K562 (cell line): ENCODE measurements around the gene UGT8. TPM values are rescaled to one million over a fixed set of nuclear protein-coding genes. Genes with fewer than 3 reads are reported as not detected.

Experiments used
- ATAC-seq: fragments of 200-7000 bp; cut with Tn5 transposase; 3 replicates; pipeline ENCODE4 v1.9.1; 2020; ENCODE audit warnings: moderate library complexity
- BruUV-seq: library from RNA; stranded (reverse); fragments of 400-500 nt; replicated peaks from 2 replicates; lab custom pipeline; 2021; lab: Mats Ljungman, UMichigan
- CTCF ChIA-PET: fragments of 300-600 bp; formaldehyde crosslinking; extraction: SDS; loops from one replicate; lab custom pipeline; 2021; ENCODE audit warnings: low intra/inter-chr PET ratio; lab: Yijun Ruan, JAX
- POLR2A ChIA-PET: fragments of 300-600, 350-650 bp; sonication (Branson Sonifier 250); formaldehyde crosslinking; extraction: SDS; loops from one replicate; lab custom pipeline; 2021; ENCODE audit warnings: antibody characterized with exemption, inconsistent platforms; lab: Yijun Ruan, JAX
- DNase-seq, 4 experiments: peaks; one replicate each; pipeline versions ENCODE4 v3.0.0 to v3.0.0-alpha.2; 2011 to 2018; ENCODE audit warnings: low spot score in 3 of 4, mixed read lengths in 3 of 4; ENCODE audit errors: extremely low read depth in 1 of 4
- FAIRE-seq: peaks from 2 replicates; lab custom pipeline; 2011; peaks lifted over from hg19 to GRCh38; lab: Jason Lieb, UNC
- H2AFZ ChIP-seq: 2 replicates; pipeline ENCODE4 v1.6.0; 2011; ENCODE audit warnings: low read depth, low read length, control low read depth, inconsistent platforms
- H3K27ac ChIP-seq: fragments of 200-600 bp; 3 replicates; pipeline ENCODE4 v1.8.0; 2011; ENCODE audit warnings: low read depth, mild to moderate bottlenecking, control low read depth, inconsistent platforms, low read length, moderate library complexity, mixed read lengths; ENCODE audit errors: extremely low read depth
- H3K27me3 ChIP-seq, 2 experiments: fragments of 300-600 bp in 1 of 2; 2 replicates in 1 of 2; 3 replicates in 1 of 2; pipeline versions ENCODE4 v1.6.0 to v1.8.0; 2011; ENCODE audit warnings: inconsistent platforms in 2 of 2, low read length in 2 of 2, mild to moderate bottlenecking in 1 of 2, mixed read lengths in 1 of 2, moderate library complexity in 1 of 2; ENCODE audit not compliant: control insufficient read depth in 2 of 2, insufficient read depth in 2 of 2
- H3K36me3 ChIP-seq: fragments of 300-600 bp; 3 replicates; pipeline ENCODE4 v1.8.0; 2011; ENCODE audit warnings: mild to moderate bottlenecking, low read length, inconsistent platforms; ENCODE audit not compliant: control insufficient read depth, insufficient read depth
- H3K4me1 ChIP-seq, 2 experiments: fragments of 200-600 bp in 1 of 2; replicated peaks in 1 of 2; 2 replicates in 1 of 2; 3 replicates in 1 of 2; pipeline versions ENCODE4 v1.5.1 to v1.8.0; 2011; ENCODE audit warnings: inconsistent platforms in 2 of 2, low read length in 2 of 2, mild to moderate bottlenecking in 1 of 2, mixed read lengths in 1 of 2, moderate library complexity in 1 of 2; ENCODE audit not compliant: control insufficient read depth in 2 of 2, insufficient read depth in 2 of 2
- H3K4me2 ChIP-seq: 2 replicates; pipeline ENCODE4 v1.6.1; 2011; ENCODE audit warnings: low read length, control low read depth, inconsistent platforms, mixed read lengths; ENCODE audit not compliant: insufficient read depth
- H3K4me3 ChIP-seq: fragments of 200-600 bp; sonication (generic), shearing (Covaris generic); 2 replicates; pipeline ENCODE4 v1.5.1; 2016; ENCODE audit warnings: control low read depth, inconsistent platforms
- H3K79me2 ChIP-seq: fragments of 200-600 bp; 3 replicates; pipeline ENCODE4 v1.8.0; 2011; ENCODE audit warnings: low read length, inconsistent platforms; ENCODE audit not compliant: control insufficient read depth, insufficient read depth
- H3K9ac ChIP-seq, 2 experiments: 2 replicates each; pipeline versions ENCODE4 v1.6.0 to v1.6.1; 2011; ENCODE audit warnings: low read depth in 2 of 2, low read length in 2 of 2, control low read depth in 1 of 2, inconsistent platforms in 1 of 2, mild to moderate bottlenecking in 1 of 2, mixed read lengths in 1 of 2; ENCODE audit not compliant: insufficient read depth in 1 of 2
- H3K9me1 ChIP-seq: one replicate; pipeline ENCODE4 v1.6.0; 2011; ENCODE audit warnings: inconsistent platforms, mild to moderate bottlenecking, low read length, moderate library complexity; ENCODE audit not compliant: control insufficient read depth, insufficient read depth
- H3K9me3 ChIP-seq: replicated peaks from 2 replicates; pipeline ENCODE4 v1.5.1; 2011; ENCODE audit warnings: low read depth, low read length, inconsistent platforms; ENCODE audit not compliant: control insufficient read depth, insufficient read depth
- H4K20me1 ChIP-seq: replicated peaks from 2 replicates; pipeline ENCODE4 v1.6.1; 2011; ENCODE audit warnings: low read length, inconsistent platforms, mixed read lengths; ENCODE audit not compliant: control insufficient read depth, insufficient read depth
- ADNP ChIP-seq: fragments of 200-800 bp; sonication (Bioruptor generic); IDR thresholded peaks from 2 replicates; pipeline ENCODE4 v1.6.1; 2016; ENCODE audit warnings: missing genetic modification characterization, missing compliant biosample characterization
- EP400 ChIP-seq: fragments of 450-650 bp; IDR thresholded peaks from 2 replicates; pipeline ENCODE4 v1.6.1; 2017; ENCODE audit warnings: antibody characterized with exemption, mild to moderate bottlenecking, moderate library complexity
- EWSR1 ChIP-seq: fragments of 450-650 bp; IDR thresholded peaks from 2 replicates; pipeline ENCODE4 v1.6.1; 2018; ENCODE audit warnings: borderline replicate concordance, mild to moderate bottlenecking, low read depth, moderate library complexity; ENCODE audit not compliant: partially characterized antibody
- GTF2A2 ChIP-seq: IDR thresholded peaks from 2 replicates; pipeline ENCODE4 v1.6.1; 2016; ENCODE audit warnings: mild to moderate bottlenecking, missing genetic modification characterization, missing compliant biosample characterization
- HMG20B ChIP-seq: fragments of 250-450 bp; sonication (Bioruptor Pico); IDR thresholded peaks from 2 replicates; pipeline ENCODE4 v1.5.0; 2021; ENCODE audit warnings: mild to moderate bottlenecking
- SREBF2 ChIP-seq: sonication (generic); formaldehyde crosslinking; IDR thresholded peaks from 2 replicates; pipeline ENCODE4 v1.4.0; 2020; ENCODE audit warnings: mild to moderate bottlenecking, missing genetic modification reagents
- TRIM24 ChIP-seq, 2 experiments: fragments of 450-650 bp; IDR thresholded peaks; 2 replicates each; pipeline ENCODE4 v1.6.1; 2016
- TSC22D4 ChIP-seq: fragments of 450-650 bp; IDR thresholded peaks from 2 replicates; pipeline ENCODE4 v1.6.1; 2016; ENCODE audit warnings: missing genetic modification characterization, missing biosample characterization, control low read depth
- ZNF146 ChIP-seq: IDR thresholded peaks from one replicate; pipeline ENCODE4 v1.6.1; 2018; ENCODE audit warnings: missing compliant biosample characterization; ENCODE audit not compliant: unreplicated experiment
- ZNF76 ChIP-seq: fragments of 250-450 bp; sonication (Bioruptor Pico); IDR thresholded peaks from 2 replicates; pipeline ENCODE4 v1.4.0; 2020; ENCODE audit warnings: mild to moderate bottlenecking, moderate library complexity, borderline replicate concordance
- ZNF77 ChIP-seq: fragments of 250-450 bp; sonication (Bioruptor Pico); IDR thresholded peaks from 2 replicates; pipeline ENCODE4 v1.5.0; 2020
- WGBS: fragments of 100-300 bp; shearing (Covaris generic); methylation state at CpG from one replicate; pipeline ENCODE4 v1.1.6; 2016; ENCODE audit warnings: low coverage, mixed read lengths; ENCODE audit not compliant: insufficient coverage; ENCODE audit errors: missing lambda C conversion rate; 5-methylcytosine and 5-hydroxymethylcytosine counted together
- in situ Hi-C: fragments of 300-500 bp; cut with MboI; formaldehyde crosslinking; loops from 4 replicates; pipeline ENCODE4 v1.15.0; 2018; ENCODE audit warnings: inconsistent platforms, mixed read lengths
- intact Hi-C: fragments of 100-400 bp; cut with micrococcal nuclease; formaldehyde crosslinking; loops from 2 replicates; pipeline ENCODE4 v1.14.2; 2022
- polyA plus RNA-seq, 8 experiments: library from polyadenylated mRNA; depleted of rRNA in 4 of 8; stranded (reverse) in 5 of 8; unstranded in 3 of 8; fragments of >200 nt; fragmentation: Nextera tagmentation in 2 of 8; fragmentation: Illumina TruSeq in 1 of 8; extraction: Ambion mirVana in 2 of 8; extraction: Trizol in 1 of 8; gene quantifications; 2 replicates each; pipeline versions ENCODE4 v1.2.1 to v1.2.3, GENCODE V29; 2011 to 2014; ENCODE audit warnings: inconsistent platforms in 1 of 8, missing spikeins in 1 of 8
- total RNA-seq, 7 experiments: library from RNA; depleted of rRNA in 6 of 7; stranded (reverse); fragments of >200 nt in 6 of 7; fragmentation: Illumina TruSeq in 2 of 7; extraction: Trizol in 2 of 7; gene quantifications; 2 replicates each; pipeline versions ENCODE4 v1.2.1 to v1.2.3, GENCODE V29; 2011 to 2021; ENCODE audit warnings: low replicate concordance in 1 of 7
- TF ChIP-seq, protein P1 (sequence below): IDR thresholded peaks from 3 replicates; pipeline ENCODE4 v1.6.1; 2011; ENCODE audit warnings: borderline replicate concordance, mild to moderate bottlenecking; ENCODE audit not compliant: insufficient read length, insufficient read depth

UGT8 gene
- total and polyA plus RNA-seq, 9 of the 15 experiments (the other 6 are each of a cell fraction or from before 2014, with no cell fraction given), result 3.0 to 10.7 (median 6.0) TPM

DNA sequence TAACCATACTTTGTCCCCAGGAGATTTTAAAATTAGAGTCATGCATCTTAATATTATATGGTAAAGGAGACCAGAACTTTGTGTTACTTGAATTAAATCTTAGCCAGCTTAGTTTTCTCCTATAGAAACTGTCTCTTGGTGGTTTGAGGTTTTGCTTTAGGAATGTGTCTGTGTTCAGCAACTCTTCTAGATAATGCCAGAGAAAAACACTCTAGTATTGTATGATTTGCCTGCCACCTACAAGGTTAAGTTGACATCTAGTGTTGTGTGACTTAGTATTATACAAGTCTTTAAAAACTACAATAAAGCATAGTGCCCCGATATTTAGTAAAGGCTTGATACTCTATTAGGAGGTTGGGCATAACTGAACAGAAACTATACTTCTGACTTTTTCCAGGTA is 2.1 kb downstream of the UGT8 start:
- Histone ChIP-seq H2AFZ (no peak overlapping the region), H4K20me1 (no peaks in the 10 kb centered on the region), H3K4me1 (no peaks in the 10 kb centered on the region; a peak in 1 of 5 replicates), H3K36me3 (no peaks in the 10 kb centered on the region), H3K9me3 (no peaks in the 10 kb centered on the region), H3K9me1 (no peaks in the 10 kb centered on the region), H3K79me2 (peaks cover 63% of the 10 kb centered on the region), H3K27me3 (no peaks in the 10 kb centered on the region), H3K4me3 (no peak overlapping the region; the same call in 1 of the 2 replicates), H3K4me2 (no peak overlapping the region), H3K27ac (no peak overlapping the region)
- intact Hi-C loops, result no loop called here
- no peak for ATAC-seq
- no peak for FAIRE-seq
- in situ Hi-C loops, result no loop called here
- CTCF ChIA-PET, result no interaction called here
- no peak for DNase-seq
- 14% methylated on average over 1 of the region's 1 CpG for WGBS
- POLR2A ChIA-PET, result interaction anchor here (1.0 kb wide), 1 partner anchor 9 kb away, joined by 3 read pairs; no protein-coding TSS in a partner anchor
- TF ChIP-seq EWSR1, result no peak
- no peak for TF ChIP-seq TRIM24 (IDR thresholded peaks at IDR 0.05)
- no peak for TF ChIP-seq TSC22D4 (tag)
- TF ChIP-seq SREBF2, result no peak
- TF ChIP-seq, all 486 proteins: peak for 0
- no TSS peak for BruUV-seq
- H3K9ac ChIP-seq, result no peak overlapping the region; a peak in 1 of 4 replicates

DNA sequence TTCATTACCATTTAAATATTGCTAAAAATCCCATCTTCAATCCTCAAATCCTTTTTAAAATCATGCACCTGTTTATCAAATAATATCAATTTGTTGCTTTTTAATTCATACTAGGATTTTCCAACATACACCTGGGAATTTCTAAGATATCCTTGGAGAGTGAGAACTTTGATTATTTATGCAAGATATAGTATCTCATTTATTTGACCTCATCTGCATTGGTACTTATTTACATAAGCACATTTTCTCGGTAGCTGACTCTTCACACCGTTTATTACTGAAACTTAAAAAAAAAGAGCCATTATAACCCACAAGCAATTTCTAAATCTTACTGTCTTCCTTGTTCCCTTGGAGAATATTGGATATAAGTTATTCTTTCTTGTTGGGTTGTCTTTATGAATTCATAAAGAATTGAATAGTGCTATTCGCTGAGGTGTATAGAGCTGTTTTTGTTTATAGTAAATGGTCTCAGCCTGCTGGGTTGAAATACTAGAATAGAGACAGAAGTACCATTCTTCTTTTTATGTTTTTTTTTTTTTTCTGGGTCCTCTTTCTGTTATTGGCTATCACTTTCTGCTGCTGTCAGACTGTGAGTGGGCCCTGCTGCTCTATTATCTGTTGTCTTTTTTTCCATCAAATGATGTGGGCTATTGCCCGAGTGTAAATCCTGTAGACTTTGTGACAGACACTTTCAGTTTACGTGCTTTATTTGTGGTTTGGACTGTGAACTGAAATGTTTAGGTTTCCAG is 2.9 kb downstream of the UGT8 start:
- in situ Hi-C loops, result no loop called here
- peaks cover 65% of the 10 kb centered on the region for H3K79me2 ChIP-seq
- no peak for ATAC-seq
- no peaks in the 10 kb centered on the region for H3K27me3 ChIP-seq
- 7% methylated on average over 5 of the region's 5 CpGs for WGBS
- BruUV-seq, result no TSS peak
- no peak for TF ChIP-seq EP400
- TF ChIP-seq ZNF77, result no peak
- no peak for TF ChIP-seq ADNP
- no peak for TF ChIP-seq ZNF76 (CRISPR knock-in tag)
- TF ChIP-seq ZNF146 (CRISPR knock-in tag), result no peak
- TF ChIP-seq, protein P1, sequence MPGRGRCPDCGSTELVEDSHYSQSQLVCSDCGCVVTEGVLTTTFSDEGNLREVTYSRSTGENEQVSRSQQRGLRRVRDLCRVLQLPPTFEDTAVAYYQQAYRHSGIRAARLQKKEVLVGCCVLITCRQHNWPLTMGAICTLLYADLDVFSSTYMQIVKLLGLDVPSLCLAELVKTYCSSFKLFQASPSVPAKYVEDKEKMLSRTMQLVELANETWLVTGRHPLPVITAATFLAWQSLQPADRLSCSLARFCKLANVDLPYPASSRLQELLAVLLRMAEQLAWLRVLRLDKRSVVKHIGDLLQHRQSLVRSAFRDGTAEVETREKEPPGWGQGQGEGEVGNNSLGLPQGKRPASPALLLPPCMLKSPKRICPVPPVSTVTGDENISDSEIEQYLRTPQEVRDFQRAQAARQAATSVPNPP, result no peak
- TF ChIP-seq GTF2A2 (tag), result no peak
- TF ChIP-seq HMG20B, result no peak
- TF ChIP-seq, all 486 proteins: peak for 0
- no peaks in the 10 kb centered on the region for H3K9me3 ChIP-seq
- no peak overlapping the region for H3K9ac ChIP-seq
- H2AFZ ChIP-seq, result no peak overlapping the region
- no peak overlapping the region for H3K4me3 ChIP-seq
- no peaks in the 10 kb centered on the region for H4K20me1 ChIP-seq
- no peak for DNase-seq
- FAIRE-seq, result no peak
- H3K4me2 ChIP-seq, result no peak overlapping the region
- ChIA-PET POLR2A (interaction anchor here (1.0 kb wide), 1 partner anchor 8 kb away, joined by 3 read pairs; no protein-coding TSS in a partner anchor), CTCF (no interaction called here)
- no peaks in the 10 kb centered on the region for H3K36me3 ChIP-seq
- intact Hi-C loops, result no loop called here
- H3K9me1 ChIP-seq, result no peaks in the 10 kb centered on the region
- no peaks in the 10 kb centered on the region; a peak in 1 of 5 replicates for H3K4me1 ChIP-seq
- H3K27ac ChIP-seq, result no peak overlapping the region
